Body of pancreas (tissue), 4 donors: ENCODE data around the gene MYO9B. TPM values are rescaled to one million over a fixed set of nuclear protein-coding genes. Genes with fewer than 3 reads are reported as not detected.
"Not testable (repeated sequence)": the region's sequence is repeated elsewhere in the genome, so short reads cannot be mapped to it uniquely, and the experiment has no call there.

Source experiments
- ATAC-seq: fragments of 150-250 bp; one replicate; pipeline ENCODE4 v1.9.1; 2016
- DNase-seq, 4 donors: peaks; one replicate each; pipeline ENCODE4 v3.0.0-alpha.2; 2019
- H3K27ac ChIP-seq, 4 donors: fragments of 200-600 bp; sonication (generic); 1 replicate in 3 of 4; 2 replicates in 1 of 4; pipeline versions ENCODE4 v1.5.1 to v1.6.1; 2016 to 2019; ENCODE audit warnings: mild to moderate bottlenecking in 1 of 4, mixed read lengths in 1 of 4, moderate library complexity in 1 of 4
- H3K27me3 ChIP-seq, 2 donors: fragments of 200-600 bp; sonication (generic); one replicate each; pipeline ENCODE4 v1.6.0; 2016; ENCODE audit warnings: mild to moderate bottlenecking in 1 of 2
- H3K36me3 ChIP-seq, 2 donors: fragments of 200-600 bp; sonication (generic); replicated peaks in 1 of 2; 2 replicates each; pipeline ENCODE4 v1.5.1; 2016; ENCODE audit warnings: low read depth in 2 of 2; ENCODE audit not compliant: insufficient read depth in 1 of 2
- H3K4me1 ChIP-seq: fragments of 200-600 bp; sonication (generic); one replicate; pipeline ENCODE4 v1.6.0; 2016
- H3K4me3 ChIP-seq, 2 donors: fragments of 200-600 bp; sonication (generic); 1 replicate in 1 of 2; 2 replicates in 1 of 2; pipeline ENCODE4 v1.5.1; 2016 to 2019
- H3K9me3 ChIP-seq, 3 donors: fragments of 200-600 bp; sonication (generic); 1 replicate in 2 of 3; 2 replicates in 1 of 3; pipeline ENCODE4 v1.5.1; 2016
- POLR2A ChIP-seq, 3 donors: fragments of 450-650 bp; IDR thresholded peaks; one replicate each; pipeline ENCODE4 v1.6.1; 2016; ENCODE audit warnings: antibody characterized with exemption in 3 of 3, mild to moderate bottlenecking in 2 of 3
- WGBS, 2 donors: methylation state at CpG; one replicate each; pipeline ENCODE4 v1.1.5; 2017; 5-methylcytosine and 5-hydroxymethylcytosine counted together
- intact Hi-C: fragments of 100-400 bp; cut with DNase I; formaldehyde crosslinking; loops from one replicate; pipeline ENCODE4 v1.15.1; 2023
- total RNA-seq, 2 donors: library from RNA; depleted of rRNA; stranded (reverse); fragments of >200 nt; gene quantifications; one replicate each; pipeline ENCODE4 v1.1.0, GENCODE V29; 2016
- TF ChIP-seq, protein P1 (sequence below), 7 experiments: fragments of 450-650 bp in 4 of 7; fragments of 200-600 bp in 3 of 7; sonication (generic) in 3 of 7; IDR thresholded peaks; one replicate each; pipeline ENCODE4 v1.5.1; 2016 to 2019; ENCODE audit warnings: antibody characterized with exemption in 7 of 7

The MYO9B gene
- total RNA-seq, 2 donors from 2014 or later = 26.2 to 56.0 TPM

DNA sequence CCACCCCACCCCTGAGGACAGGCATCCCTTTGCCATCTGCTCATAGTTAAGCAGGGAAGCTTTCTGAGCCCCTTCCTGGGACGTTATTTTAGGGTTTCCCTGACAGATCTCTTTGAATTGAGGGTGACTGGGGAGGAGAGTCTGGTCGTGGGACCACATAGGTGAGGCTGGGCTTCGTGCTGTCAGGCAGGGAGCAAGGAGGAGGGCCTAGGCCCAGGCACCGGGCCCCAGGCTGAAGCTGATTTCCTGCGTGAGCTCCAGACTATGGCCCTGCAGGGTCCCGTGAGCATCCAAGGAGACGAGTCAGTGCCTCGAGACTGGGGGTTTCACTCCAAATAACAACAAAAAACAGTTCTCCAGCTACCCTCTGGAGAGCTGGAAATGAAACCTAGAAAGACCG is 60.4 kb downstream of the MYO9B start:
- Histone ChIP-seq H3K36me3 (no peaks in the 10 kb centered on the region), H3K27ac (peak overlapping the region; percentile 80 to 92 (median 84)), H3K9me3 (no peaks in the 10 kb centered on the region), H3K4me1 (peaks cover 52% of the 10 kb centered on the region), H3K4me3 (no peak overlapping the region), H3K27me3 (no peaks in the 10 kb centered on the region)
- ATAC-seq (no peak), DNase-seq (no peak)
- intact Hi-C loops = no loop called here
- 73 to 83% methylated on average over 6 to 9 of the region's 9 CpGs for WGBS, 2 donors
- TF ChIP-seq POLR2A (IDR thresholded peaks at IDR 0.05) = no peak
- TF ChIP-seq, protein P1, sequence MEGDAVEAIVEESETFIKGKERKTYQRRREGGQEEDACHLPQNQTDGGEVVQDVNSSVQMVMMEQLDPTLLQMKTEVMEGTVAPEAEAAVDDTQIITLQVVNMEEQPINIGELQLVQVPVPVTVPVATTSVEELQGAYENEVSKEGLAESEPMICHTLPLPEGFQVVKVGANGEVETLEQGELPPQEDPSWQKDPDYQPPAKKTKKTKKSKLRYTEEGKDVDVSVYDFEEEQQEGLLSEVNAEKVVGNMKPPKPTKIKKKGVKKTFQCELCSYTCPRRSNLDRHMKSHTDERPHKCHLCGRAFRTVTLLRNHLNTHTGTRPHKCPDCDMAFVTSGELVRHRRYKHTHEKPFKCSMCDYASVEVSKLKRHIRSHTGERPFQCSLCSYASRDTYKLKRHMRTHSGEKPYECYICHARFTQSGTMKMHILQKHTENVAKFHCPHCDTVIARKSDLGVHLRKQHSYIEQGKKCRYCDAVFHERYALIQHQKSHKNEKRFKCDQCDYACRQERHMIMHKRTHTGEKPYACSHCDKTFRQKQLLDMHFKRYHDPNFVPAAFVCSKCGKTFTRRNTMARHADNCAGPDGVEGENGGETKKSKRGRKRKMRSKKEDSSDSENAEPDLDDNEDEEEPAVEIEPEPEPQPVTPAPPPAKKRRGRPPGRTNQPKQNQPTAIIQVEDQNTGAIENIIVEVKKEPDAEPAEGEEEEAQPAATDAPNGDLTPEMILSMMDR (IDR thresholded peaks at IDR 0.05) = no peak

DNA sequence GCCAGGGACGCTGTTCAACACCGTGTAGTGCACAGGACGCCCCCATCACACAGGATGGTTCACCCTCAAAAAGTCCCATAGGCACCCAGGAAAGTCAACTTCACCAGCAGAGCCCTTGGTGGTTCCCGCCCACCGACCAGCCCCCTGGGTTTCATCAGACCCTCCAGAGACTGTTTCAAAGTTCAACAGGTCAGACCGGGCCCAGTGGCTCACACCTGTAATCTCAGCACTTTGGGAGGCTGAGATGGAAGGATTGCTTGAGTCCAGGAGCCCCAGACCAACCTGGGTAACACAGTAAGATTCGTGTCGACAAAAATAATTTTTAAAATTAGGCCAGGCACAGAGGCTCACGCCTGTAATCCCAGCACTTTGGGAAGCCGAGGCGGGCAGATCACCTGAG is 61.0 kb downstream of the MYO9B start:
- Histone ChIP-seq H3K36me3 (no peaks in the 10 kb centered on the region), H3K27me3 (no peaks in the 10 kb centered on the region), H3K9me3 (no peaks in the 10 kb centered on the region), H3K27ac (peak overlapping the region; percentile 80 to 92 (median 84)), H3K4me1 (peaks cover 50% of the 10 kb centered on the region), H3K4me3 (no peak overlapping the region)
- DNase-seq (no peak), ATAC-seq (no peak)
- intact Hi-C loops = no loop called here
- TF ChIP-seq POLR2A (IDR thresholded peaks at IDR 0.05) = no peak
- TF ChIP-seq, protein P1 (IDR thresholded peaks at IDR 0.05) = no peak
- 91 to 94% methylated on average over 3 to 11 of the region's 11 CpGs for WGBS, 2 donors

- TF ChIP-seq, protein P1 (IDR thresholded peaks at IDR 0.05) = no peak
- TF ChIP-seq POLR2A (IDR thresholded peaks at IDR 0.05) = no peak
- H3K27me3 ChIP-seq = no peaks in the 10 kb centered on the region
- no peaks in the 10 kb centered on the region for H3K36me3 ChIP-seq
- WGBS, 2 donors = 88 to 89% methylated on average over 10 of the region's 10 CpGs
- intact Hi-C loops = no loop called here
- peak overlapping the region in 1 of 4 donors; percentile 4 for H3K27ac ChIP-seq
- peaks cover 50% of the 10 kb centered on the region for H3K4me1 ChIP-seq
- no peak for ATAC-seq
- H3K9me3 ChIP-seq = no peaks in the 10 kb centered on the region
- H3K4me3 ChIP-seq = no peak overlapping the region
- peak in 1 of 4 donors; percentile 26 for DNase-seq
Observed at GRCh38 chr19:17137417-17137816, 61.8 kb downstream of the MYO9B start.

- 80 to 88% methylated on average over 8 to 10 of the region's 10 CpGs for WGBS, 2 donors
- H3K36me3 ChIP-seq, H3K4me3 ChIP-seq, H3K9me3 ChIP-seq, ATAC-seq, intact Hi-C loops, H3K27me3 ChIP-seq: not testable (repeated sequence)
- DNase-seq = peak in 1 of 4 donors; percentile 67
- Histone ChIP-seq H3K4me1 (peaks cover 49% of the 10 kb centered on the region), H3K27ac (peak overlapping the region; percentile 63 to 81 (median 74))
Observed at GRCh38 chr19:17138052-17138846, 62.7 kb downstream of the MYO9B start.

- Histone ChIP-seq H3K4me3 (no peak overlapping the region), H3K36me3 (no peaks in the 10 kb centered on the region), H3K9me3 (no peaks in the 10 kb centered on the region), H3K27ac (peak overlapping the region; percentile 63 to 81 (median 74)), H3K4me1 (peaks cover 43% of the 10 kb centered on the region), H3K27me3 (no peaks in the 10 kb centered on the region)
- TF ChIP-seq, protein P1 (IDR thresholded peaks at IDR 0.05) = peak in 2 of 7 experiments; percentile 4 to 5
- TF ChIP-seq POLR2A (IDR thresholded peaks at IDR 0.05) = no peak
- ATAC-seq (peak; percentile 72), DNase-seq (peak; percentile 73 to 89 (median 85))
- intact Hi-C loops = no loop called here
- WGBS, 2 donors = 49 to 52% methylated on average over 9 to 10 of the region's 10 CpGs
Observed at GRCh38 chr19:17138937-17139598, 63.5 kb downstream of the MYO9B start.

DNA sequence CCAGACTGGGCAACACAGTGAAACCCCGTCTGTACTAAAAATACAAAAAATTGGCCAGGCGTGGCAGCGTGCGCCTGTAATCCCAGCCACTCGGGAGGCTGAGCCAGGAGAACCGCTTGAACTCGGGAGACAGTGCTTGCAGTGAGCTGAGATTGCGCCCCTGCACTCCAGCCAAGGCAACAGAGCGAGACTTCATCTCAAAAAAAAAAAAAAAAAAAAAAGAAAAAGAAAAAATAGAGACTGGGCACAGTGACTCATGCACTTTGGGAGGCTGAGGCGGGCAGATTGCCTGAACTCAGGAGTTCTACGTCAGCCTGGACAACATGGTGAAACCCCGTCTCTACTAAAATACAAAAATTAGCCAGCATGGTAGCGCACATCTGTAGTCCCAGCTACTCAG is 69.2 kb downstream of the MYO9B start:
- H3K9me3 ChIP-seq, H3K4me1 ChIP-seq, H3K27ac ChIP-seq, ATAC-seq, H3K36me3 ChIP-seq, intact Hi-C loops, DNase-seq, H3K27me3 ChIP-seq, H3K4me3 ChIP-seq: not testable (repeated sequence)
- 87 to 96% methylated on average over 13 of the region's 13 CpGs for WGBS, 2 donors
